ENCODE data around the gene KLHL29. TPM values are rescaled to one million over a fixed set of nuclear protein-coding genes. Genes with fewer than 3 reads are reported as not detected.

Gene KLHL29
- total and polyA plus RNA-seq, 2 experiments from 2014 or later: 1.5 to 6.5 TPM

DNA sequence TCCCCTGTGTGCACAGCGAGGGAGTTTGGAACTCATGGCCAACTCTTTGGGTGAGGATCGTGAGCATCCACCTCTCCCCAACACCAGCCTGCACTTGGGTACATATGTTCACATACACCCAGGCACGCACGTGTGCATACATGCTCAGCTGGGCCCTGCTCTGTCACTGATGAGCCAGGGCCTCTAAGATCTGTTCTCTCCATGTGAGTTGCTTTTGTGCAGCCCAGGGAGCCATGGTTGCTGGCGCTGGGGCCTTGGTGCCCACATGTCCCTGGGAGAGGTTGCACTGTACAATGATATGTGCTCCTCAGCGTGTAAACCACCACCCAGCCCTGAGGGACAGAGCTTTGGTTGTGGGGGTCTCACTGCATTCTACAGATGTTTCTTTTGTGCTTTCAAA is 44.1 kb downstream of the KLHL29 start (continued):
- TF ChIP-seq NANOG (IDR thresholded peaks at IDR 0.05; ENCODE audit: borderline replicate concordance) (no peak), EZH2 (IDR thresholded peaks at IDR 0.05; ENCODE audit: low read depth, unreplicated experiment) (no peak), ZNF114 (CRISPR knock-in tag; IDR thresholded peaks at IDR 0.05) (no peak), STAT1 (IDR thresholded peaks at IDR 0.05; ENCODE audit: unreplicated experiment) (no peak)

DNA sequence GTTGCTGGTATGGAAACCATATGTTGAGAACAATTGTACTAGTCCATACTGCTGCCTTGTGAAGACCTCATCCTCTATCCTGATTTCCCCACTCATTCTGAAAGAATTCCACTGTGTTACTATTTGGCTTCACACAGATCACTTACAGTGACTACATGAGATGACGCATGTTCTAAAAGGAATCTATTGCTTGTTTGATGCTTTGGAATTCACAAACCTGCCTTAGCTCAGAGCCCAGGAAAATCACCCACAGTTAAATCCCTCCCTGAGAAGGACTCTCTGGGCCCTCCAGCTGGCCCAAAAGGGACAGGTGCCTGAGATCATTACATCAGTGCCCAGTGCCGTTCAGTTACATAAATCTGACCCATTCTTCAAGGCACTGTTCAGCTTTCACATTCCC is 45.3 kb downstream of the KLHL29 start:
- no peaks in the 10 kb centered on the region for H3K79me2 ChIP-seq (replicated peaks; ENCODE audit: insufficient read depth)
- Mint-ChIP-seq H3K4me3 (no peak overlapping the region), H3K36me3 (ENCODE audit: low read depth) (no peaks in the 10 kb centered on the region), H3K4me1 (peaks cover 20% of the 10 kb centered on the region), H3K27ac (no peak overlapping the region), H3K9me3 (no peaks in the 10 kb centered on the region), H3K27me3 (ENCODE audit: insufficient read depth, low read depth, poor library complexity) (no peaks in the 10 kb centered on the region)
- H4K20me1 ChIP-seq (replicated peaks; ENCODE audit: insufficient read depth): no peaks in the 10 kb centered on the region
- DNase-seq (ENCODE audit: low spot score) (no peak), ATAC-seq (no peak)
- H3K4me3 ChIP-seq: no peak overlapping the region
- no peak overlapping the region for H3K4me2 ChIP-seq
- H3F3A ChIP-seq (replicated peaks; ENCODE audit: low read depth): no peaks in the 10 kb centered on the region
- no peaks in the 10 kb centered on the region for H3K36me3 ChIP-seq (ENCODE audit: insufficient read depth)
- H3K9me2 ChIP-seq (ENCODE audit: insufficient read depth): no peaks in the 10 kb centered on the region
- H2AFZ ChIP-seq: no peak overlapping the region
- H3K27ac ChIP-seq (ENCODE audit: low read depth): no peak overlapping the region
- TF ChIP-seq NANOG (IDR thresholded peaks at IDR 0.05; ENCODE audit: borderline replicate concordance) (no peak), JUNB (IDR thresholded peaks at IDR 0.05; ENCODE audit: unreplicated experiment) (no peak), EZH2 (IDR thresholded peaks at IDR 0.05; ENCODE audit: low read depth, unreplicated experiment) (no peak), POLR2AphosphoS5 (IDR thresholded peaks at IDR 0.05; ENCODE audit: low read depth) (no peak), STAT1 (IDR thresholded peaks at IDR 0.05; ENCODE audit: unreplicated experiment) (no peak), ZNF114 (CRISPR knock-in tag; IDR thresholded peaks at IDR 0.05) (no peak), ZNF331 (CRISPR knock-in tag; IDR thresholded peaks at IDR 0.05; ENCODE audit: low read depth) (no peak), CREB1 (CRISPR knock-in tag; IDR thresholded peaks at IDR 0.05; ENCODE audit: low read depth) (no peak), EZH2phosphoT487 (IDR thresholded peaks at IDR 0.05; ENCODE audit: unreplicated experiment) (no peak)
- TF ChIP-seq, protein P1, sequence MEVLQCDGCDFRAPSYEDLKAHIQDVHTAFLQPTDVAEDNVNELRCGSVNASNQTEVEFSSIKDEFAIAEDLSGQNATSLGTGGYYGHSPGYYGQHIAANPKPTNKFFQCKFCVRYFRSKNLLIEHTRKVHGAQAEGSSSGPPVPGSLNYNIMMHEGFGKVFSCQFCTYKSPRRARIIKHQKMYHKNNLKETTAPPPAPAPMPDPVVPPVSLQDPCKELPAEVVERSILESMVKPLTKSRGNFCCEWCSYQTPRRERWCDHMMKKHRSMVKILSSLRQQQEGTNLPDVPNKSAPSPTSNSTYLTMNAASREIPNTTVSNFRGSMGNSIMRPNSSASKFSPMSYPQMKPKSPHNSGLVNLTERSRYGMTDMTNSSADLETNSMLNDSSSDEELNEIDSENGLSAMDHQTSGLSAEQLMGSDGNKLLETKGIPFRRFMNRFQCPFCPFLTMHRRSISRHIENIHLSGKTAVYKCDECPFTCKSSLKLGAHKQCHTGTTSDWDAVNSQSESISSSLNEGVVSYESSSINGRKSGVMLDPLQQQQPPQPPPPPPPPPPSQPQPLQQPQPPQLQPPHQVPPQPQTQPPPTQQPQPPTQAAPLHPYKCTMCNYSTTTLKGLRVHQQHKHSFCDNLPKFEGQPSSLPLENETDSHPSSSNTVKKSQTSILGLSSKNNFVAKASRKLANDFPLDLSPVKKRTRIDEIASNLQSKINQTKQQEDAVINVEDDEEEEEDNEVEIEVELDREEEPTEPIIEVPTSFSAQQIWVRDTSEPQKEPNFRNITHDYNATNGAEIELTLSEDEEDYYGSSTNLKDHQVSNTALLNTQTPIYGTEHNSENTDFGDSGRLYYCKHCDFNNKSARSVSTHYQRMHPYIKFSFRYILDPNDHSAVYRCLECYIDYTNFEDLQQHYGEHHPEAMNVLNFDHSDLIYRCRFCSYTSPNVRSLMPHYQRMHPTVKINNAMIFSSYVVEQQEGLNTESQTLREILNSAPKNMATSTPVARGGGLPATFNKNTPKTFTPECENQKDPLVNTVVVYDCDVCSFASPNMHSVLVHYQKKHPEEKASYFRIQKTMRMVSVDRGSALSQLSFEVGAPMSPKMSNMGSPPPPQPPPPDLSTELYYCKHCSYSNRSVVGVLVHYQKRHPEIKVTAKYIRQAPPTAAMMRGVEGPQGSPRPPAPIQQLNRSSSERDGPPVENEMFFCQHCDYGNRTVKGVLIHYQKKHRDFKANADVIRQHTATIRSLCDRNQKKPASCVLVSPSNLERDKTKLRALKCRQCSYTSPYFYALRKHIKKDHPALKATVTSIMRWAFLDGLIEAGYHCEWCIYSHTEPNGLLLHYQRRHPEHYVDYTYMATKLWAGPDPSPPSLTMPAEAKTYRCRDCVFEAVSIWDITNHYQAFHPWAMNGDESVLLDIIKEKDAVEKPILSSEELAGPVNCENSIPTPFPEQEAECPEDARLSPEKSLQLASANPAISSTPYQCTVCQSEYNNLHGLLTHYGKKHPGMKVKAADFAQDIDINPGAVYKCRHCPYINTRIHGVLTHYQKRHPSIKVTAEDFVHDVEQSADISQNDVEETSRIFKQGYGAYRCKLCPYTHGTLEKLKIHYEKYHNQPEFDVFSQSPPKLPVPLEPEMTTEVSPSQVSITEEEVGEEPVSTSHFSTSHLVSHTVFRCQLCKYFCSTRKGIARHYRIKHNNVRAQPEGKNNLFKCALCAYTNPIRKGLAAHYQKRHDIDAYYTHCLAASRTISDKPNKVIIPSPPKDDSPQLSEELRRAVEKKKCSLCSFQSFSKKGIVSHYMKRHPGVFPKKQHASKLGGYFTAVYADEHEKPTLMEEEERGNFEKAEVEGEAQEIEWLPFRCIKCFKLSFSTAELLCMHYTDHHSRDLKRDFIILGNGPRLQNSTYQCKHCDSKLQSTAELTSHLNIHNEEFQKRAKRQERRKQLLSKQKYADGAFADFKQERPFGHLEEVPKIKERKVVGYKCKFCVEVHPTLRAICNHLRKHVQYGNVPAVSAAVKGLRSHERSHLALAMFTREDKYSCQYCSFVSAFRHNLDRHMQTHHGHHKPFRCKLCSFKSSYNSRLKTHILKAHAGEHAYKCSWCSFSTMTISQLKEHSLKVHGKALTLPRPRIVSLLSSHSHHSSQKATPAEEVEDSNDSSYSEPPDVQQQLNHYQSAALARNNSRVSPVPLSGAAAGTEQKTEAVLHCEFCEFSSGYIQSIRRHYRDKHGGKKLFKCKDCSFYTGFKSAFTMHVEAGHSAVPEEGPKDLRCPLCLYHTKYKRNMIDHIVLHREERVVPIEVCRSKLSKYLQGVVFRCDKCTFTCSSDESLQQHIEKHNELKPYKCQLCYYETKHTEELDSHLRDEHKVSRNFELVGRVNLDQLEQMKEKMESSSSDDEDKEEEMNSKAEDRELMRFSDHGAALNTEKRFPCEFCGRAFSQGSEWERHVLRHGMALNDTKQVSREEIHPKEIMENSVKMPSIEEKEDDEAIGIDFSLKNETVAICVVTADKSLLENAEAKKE (CRISPR knock-in tag; IDR thresholded peaks at IDR 0.05): no peak
- TF ChIP-seq, protein P2, sequence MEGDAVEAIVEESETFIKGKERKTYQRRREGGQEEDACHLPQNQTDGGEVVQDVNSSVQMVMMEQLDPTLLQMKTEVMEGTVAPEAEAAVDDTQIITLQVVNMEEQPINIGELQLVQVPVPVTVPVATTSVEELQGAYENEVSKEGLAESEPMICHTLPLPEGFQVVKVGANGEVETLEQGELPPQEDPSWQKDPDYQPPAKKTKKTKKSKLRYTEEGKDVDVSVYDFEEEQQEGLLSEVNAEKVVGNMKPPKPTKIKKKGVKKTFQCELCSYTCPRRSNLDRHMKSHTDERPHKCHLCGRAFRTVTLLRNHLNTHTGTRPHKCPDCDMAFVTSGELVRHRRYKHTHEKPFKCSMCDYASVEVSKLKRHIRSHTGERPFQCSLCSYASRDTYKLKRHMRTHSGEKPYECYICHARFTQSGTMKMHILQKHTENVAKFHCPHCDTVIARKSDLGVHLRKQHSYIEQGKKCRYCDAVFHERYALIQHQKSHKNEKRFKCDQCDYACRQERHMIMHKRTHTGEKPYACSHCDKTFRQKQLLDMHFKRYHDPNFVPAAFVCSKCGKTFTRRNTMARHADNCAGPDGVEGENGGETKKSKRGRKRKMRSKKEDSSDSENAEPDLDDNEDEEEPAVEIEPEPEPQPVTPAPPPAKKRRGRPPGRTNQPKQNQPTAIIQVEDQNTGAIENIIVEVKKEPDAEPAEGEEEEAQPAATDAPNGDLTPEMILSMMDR (conservative IDR thresholded peaks at IDR 0.05; ENCODE audit: low read depth in 2 of 2): no peak
- TF ChIP-seq, protein P3, sequence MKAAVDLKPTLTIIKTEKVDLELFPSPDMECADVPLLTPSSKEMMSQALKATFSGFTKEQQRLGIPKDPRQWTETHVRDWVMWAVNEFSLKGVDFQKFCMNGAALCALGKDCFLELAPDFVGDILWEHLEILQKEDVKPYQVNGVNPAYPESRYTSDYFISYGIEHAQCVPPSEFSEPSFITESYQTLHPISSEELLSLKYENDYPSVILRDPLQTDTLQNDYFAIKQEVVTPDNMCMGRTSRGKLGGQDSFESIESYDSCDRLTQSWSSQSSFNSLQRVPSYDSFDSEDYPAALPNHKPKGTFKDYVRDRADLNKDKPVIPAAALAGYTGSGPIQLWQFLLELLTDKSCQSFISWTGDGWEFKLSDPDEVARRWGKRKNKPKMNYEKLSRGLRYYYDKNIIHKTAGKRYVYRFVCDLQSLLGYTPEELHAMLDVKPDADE (IDR thresholded peaks at IDR 0.05): no peak
- TF ChIP-seq, protein P4, sequence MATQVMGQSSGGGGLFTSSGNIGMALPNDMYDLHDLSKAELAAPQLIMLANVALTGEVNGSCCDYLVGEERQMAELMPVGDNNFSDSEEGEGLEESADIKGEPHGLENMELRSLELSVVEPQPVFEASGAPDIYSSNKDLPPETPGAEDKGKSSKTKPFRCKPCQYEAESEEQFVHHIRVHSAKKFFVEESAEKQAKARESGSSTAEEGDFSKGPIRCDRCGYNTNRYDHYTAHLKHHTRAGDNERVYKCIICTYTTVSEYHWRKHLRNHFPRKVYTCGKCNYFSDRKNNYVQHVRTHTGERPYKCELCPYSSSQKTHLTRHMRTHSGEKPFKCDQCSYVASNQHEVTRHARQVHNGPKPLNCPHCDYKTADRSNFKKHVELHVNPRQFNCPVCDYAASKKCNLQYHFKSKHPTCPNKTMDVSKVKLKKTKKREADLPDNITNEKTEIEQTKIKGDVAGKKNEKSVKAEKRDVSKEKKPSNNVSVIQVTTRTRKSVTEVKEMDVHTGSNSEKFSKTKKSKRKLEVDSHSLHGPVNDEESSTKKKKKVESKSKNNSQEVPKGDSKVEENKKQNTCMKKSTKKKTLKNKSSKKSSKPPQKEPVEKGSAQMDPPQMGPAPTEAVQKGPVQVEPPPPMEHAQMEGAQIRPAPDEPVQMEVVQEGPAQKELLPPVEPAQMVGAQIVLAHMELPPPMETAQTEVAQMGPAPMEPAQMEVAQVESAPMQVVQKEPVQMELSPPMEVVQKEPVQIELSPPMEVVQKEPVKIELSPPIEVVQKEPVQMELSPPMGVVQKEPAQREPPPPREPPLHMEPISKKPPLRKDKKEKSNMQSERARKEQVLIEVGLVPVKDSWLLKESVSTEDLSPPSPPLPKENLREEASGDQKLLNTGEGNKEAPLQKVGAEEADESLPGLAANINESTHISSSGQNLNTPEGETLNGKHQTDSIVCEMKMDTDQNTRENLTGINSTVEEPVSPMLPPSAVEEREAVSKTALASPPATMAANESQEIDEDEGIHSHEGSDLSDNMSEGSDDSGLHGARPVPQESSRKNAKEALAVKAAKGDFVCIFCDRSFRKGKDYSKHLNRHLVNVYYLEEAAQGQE (IDR thresholded peaks at IDR 0.05; ENCODE audit: unreplicated experiment): no peak
- no peaks in the 10 kb centered on the region for H3K4me1 ChIP-seq (ENCODE audit: insufficient read depth)
- no peaks in the 10 kb centered on the region for H3K27me3 ChIP-seq (ENCODE audit: insufficient read depth)
